Gastrocnemius medialis (tissue), 4 donors: ENCODE data around the gene SCNN1A. TPM values are rescaled to one million over a fixed set of nuclear protein-coding genes. Genes with fewer than 3 reads are reported as not detected.

Experiments used
- ATAC-seq, 2 donors: fragments of 150-250 bp; one replicate each; pipeline ENCODE4 v1.9.1; 2016
- DNase-seq, 2 donors: peaks; one replicate each; pipeline ENCODE4 v3.0.0-alpha.2; 2019
- H3K27ac ChIP-seq, 4 donors: fragments of 200-600 bp; sonication (generic); 1 replicate in 1 of 4; 2 replicates in 3 of 4; pipeline ENCODE4 v1.5.1; 2016 to 2018; ENCODE audit warnings: mild to moderate bottlenecking in 2 of 4, moderate library complexity in 1 of 4
- H3K27me3 ChIP-seq, 3 donors: fragments of 200-600 bp; sonication (generic) in 2 of 3; 1 replicate in 1 of 3; 2 replicates in 2 of 3; pipeline versions ENCODE4 v1.5.1 to v1.6.0; 2016 to 2019; ENCODE audit warnings: mild to moderate bottlenecking in 1 of 3, moderate library complexity in 1 of 3
- H3K36me3 ChIP-seq, 2 donors: fragments of 200-600 bp; sonication (generic) in 1 of 2; one replicate each; pipeline ENCODE4 v1.5.1; 2017 to 2018
- H3K4me1 ChIP-seq, 2 donors: fragments of 200-600 bp; sonication (generic) in 1 of 2; one replicate each; pipeline ENCODE4 v1.5.1; 2016 to 2017; ENCODE audit warnings: mild to moderate bottlenecking in 2 of 2
- H3K4me3 ChIP-seq, 4 donors: fragments of 200-600 bp; sonication (generic) in 3 of 4; 1 replicate in 1 of 4; 2 replicates in 3 of 4; pipeline ENCODE4 v1.5.1; 2016 to 2019; ENCODE audit warnings: mild to moderate bottlenecking in 2 of 4
- H3K9me3 ChIP-seq, 3 donors: fragments of 200-600 bp; sonication (generic) in 2 of 3; 1 replicate in 1 of 3; 2 replicates in 2 of 3; pipeline ENCODE4 v1.5.1; 2016 to 2019
- POLR2A ChIP-seq, 2 donors: fragments of 450-650 bp; IDR thresholded peaks; one replicate each; pipeline ENCODE4 v1.6.1; 2017; ENCODE audit warnings: antibody characterized with exemption in 2 of 2, mild to moderate bottlenecking in 2 of 2, moderate library complexity in 2 of 2
- in situ Hi-C, 4 donors: fragments of 200-750 bp; cut with MboI; loops; one replicate each; pipeline versions ENCODE4 v1.15.0 to v1.8.0; 2017; ENCODE audit warnings: low sequenced_read_pairs in 4 of 4
- intact Hi-C: fragments of 100-400 bp; cut with DNase I; formaldehyde crosslinking; loops from one replicate; pipeline ENCODE4 v1.15.1; 2023; ENCODE audit warnings: low total_unique reads
- total RNA-seq, 4 donors: library from RNA; depleted of rRNA; stranded (reverse); fragments of >200 nt; gene quantifications; one replicate each; pipeline versions ENCODE4 v1.1.0 to v1.2.3, GENCODE V29; 2016
- TF ChIP-seq, protein P1 (sequence below), 5 experiments: fragments of 450-650 bp in 3 of 5; fragments of 200-600 bp in 2 of 5; sonication (generic) in 2 of 5; IDR thresholded peaks in 4 of 5; conservative IDR thresholded peaks in 1 of 5; 1 replicate in 4 of 5; 2 replicates in 1 of 5; pipeline ENCODE4 v1.5.1; 2016 to 2019; ENCODE audit warnings: antibody characterized with exemption in 5 of 5, mild to moderate bottlenecking in 3 of 5, moderate library complexity in 3 of 5

Gene SCNN1A
- total RNA-seq, 4 donors from 2014 or later: 0.20 to 2.0 (median 0.38) TPM; not detected in 1

DNA sequence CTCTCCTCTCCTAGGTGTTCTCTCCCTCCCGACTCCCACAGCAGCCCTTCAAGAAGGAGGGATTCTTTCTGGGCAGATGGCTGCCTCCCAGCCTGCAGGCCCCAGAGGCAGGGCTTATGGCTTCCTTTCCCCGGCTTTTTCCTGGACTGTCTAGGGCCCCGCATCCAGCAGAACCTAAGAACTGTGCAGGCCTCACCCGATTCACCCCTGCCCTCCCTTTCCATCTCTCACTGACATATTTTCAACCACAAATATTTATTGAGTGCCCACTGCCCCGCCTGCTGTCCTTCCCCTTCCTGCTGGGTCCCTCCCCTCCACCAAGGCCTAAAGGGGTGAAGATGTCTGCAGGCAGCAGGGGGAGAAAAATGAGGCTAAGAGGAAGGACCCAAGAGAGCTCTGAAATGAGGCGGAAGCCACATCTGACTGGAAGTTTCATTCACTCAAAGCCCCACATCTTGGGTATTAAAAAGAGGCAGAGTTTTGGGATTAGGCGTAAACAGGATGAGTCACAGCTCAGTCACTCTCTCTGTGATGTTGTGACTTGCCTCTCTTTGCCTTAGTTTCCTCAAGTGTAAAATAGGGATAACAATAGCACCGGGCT lies 2.9 kb downstream of the SCNN1A start:
- H3K27ac ChIP-seq: peak overlapping the region; percentile 36 to 58 (median 45)
- TF ChIP-seq POLR2A (IDR thresholded peaks at IDR 0.05): no peak
- TF ChIP-seq, protein P1, sequence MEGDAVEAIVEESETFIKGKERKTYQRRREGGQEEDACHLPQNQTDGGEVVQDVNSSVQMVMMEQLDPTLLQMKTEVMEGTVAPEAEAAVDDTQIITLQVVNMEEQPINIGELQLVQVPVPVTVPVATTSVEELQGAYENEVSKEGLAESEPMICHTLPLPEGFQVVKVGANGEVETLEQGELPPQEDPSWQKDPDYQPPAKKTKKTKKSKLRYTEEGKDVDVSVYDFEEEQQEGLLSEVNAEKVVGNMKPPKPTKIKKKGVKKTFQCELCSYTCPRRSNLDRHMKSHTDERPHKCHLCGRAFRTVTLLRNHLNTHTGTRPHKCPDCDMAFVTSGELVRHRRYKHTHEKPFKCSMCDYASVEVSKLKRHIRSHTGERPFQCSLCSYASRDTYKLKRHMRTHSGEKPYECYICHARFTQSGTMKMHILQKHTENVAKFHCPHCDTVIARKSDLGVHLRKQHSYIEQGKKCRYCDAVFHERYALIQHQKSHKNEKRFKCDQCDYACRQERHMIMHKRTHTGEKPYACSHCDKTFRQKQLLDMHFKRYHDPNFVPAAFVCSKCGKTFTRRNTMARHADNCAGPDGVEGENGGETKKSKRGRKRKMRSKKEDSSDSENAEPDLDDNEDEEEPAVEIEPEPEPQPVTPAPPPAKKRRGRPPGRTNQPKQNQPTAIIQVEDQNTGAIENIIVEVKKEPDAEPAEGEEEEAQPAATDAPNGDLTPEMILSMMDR (IDR thresholded peaks at IDR 0.05 in 4 of 5, conservative IDR thresholded peaks at IDR 0.05 in 1 of 5): no peak

DNA sequence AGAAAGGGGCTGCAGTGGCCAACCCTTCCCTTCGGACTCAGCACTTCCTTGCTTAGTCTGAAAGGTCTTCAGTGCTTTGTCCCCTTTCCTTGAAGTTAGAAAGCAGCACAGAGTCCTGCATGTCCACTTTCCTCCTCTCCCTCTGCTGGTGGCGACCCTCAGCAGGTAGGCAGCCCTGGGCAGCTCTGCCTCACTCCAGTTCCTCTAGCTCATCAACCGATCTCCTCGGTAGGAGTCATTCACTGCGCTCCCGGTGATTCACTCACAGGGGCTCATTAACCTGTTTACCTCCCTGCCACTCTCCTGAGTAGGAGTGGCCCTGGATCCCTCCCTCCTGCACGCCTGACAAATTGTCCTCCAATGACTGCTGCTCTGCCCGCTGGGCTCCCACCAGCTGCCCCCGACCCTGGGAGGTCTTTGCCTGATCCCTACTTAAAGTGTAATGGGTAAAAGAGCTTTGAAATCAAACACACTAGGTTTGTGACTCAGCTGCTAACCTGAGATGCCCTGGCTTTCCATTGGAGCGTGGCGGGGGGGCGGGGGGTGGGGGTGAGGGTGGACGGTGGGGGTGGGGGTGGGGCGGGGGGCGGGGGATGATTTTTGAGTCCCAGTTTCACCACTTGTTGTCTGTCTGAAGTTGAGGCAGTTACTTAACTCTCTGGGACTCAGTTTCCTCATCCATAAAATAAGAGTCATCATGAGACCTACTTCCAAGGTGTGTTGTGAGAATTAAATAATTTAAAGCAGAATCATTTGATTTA lies 4.2 kb downstream of the SCNN1A start:
- Histone ChIP-seq H3K9me3 (no peaks in the 10 kb centered on the region), H3K4me1 (peaks cover 15 to 23% of the 10 kb centered on the region in 2 donors), H3K27ac (no peak overlapping the region), H3K27me3 (no peaks in the 10 kb centered on the region), H3K36me3 (no peaks in the 10 kb centered on the region), H3K4me3 (no peak overlapping the region)
- intact Hi-C loops: no loop called here
- TF ChIP-seq, protein P1 (IDR thresholded peaks at IDR 0.05 in 4 of 5, conservative IDR thresholded peaks at IDR 0.05 in 1 of 5): peak in 1 of 5 experiments; percentile 19
- TF ChIP-seq POLR2A (IDR thresholded peaks at IDR 0.05): no peak
- in situ Hi-C loops: no loop called here
- DNase-seq (no peak), ATAC-seq (peak; percentile 25 to 43)

More for the DNA sequence above, 2.9 kb downstream of the SCNN1A start:
- peak in 1 of 2 donors; percentile 18 for ATAC-seq
- intact Hi-C loops: no loop called here
- H3K4me1 ChIP-seq: peaks cover 28 to 36% of the 10 kb centered on the region in 2 donors
- no peaks in the 10 kb centered on the region for H3K9me3 ChIP-seq
- no peak overlapping the region for H3K4me3 ChIP-seq
- H3K36me3 ChIP-seq: no peaks in the 10 kb centered on the region
- no peaks in the 10 kb centered on the region for H3K27me3 ChIP-seq
- in situ Hi-C loops: no loop called here
- no peak for DNase-seq

DNA sequence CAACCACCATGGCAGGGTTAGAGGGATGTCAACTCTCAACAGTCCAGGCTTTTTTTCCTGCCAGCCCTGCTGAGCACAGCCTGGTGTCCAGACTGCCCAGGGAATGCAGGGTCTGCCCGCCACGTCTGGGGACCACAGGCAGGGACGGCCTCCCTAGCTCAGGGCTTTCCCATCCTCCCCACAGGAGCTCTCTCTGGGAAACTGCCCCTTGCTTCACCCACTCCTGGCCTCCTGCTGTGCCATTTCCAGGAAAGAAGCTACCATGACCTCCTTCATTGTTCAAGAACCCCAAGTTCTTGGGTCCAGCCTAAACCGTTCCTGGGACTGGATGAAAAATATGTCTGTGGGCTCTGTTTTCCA lies 4.8 kb downstream of the SCNN1A start:
- Histone ChIP-seq H3K27me3 (no peaks in the 10 kb centered on the region), H3K36me3 (no peaks in the 10 kb centered on the region), H3K4me1 (peaks cover 10 to 20% of the 10 kb centered on the region in 2 donors), H3K27ac (no peak overlapping the region), H3K9me3 (no peaks in the 10 kb centered on the region), H3K4me3 (no peak overlapping the region)
- DNase-seq (no peak), ATAC-seq (no peak)
- in situ Hi-C loops: no loop called here
- TF ChIP-seq, protein P1 (IDR thresholded peaks at IDR 0.05 in 4 of 5, conservative IDR thresholded peaks at IDR 0.05 in 1 of 5): no peak
- no peak for TF ChIP-seq POLR2A (IDR thresholded peaks at IDR 0.05)
- intact Hi-C loops: no loop called here

DNA sequence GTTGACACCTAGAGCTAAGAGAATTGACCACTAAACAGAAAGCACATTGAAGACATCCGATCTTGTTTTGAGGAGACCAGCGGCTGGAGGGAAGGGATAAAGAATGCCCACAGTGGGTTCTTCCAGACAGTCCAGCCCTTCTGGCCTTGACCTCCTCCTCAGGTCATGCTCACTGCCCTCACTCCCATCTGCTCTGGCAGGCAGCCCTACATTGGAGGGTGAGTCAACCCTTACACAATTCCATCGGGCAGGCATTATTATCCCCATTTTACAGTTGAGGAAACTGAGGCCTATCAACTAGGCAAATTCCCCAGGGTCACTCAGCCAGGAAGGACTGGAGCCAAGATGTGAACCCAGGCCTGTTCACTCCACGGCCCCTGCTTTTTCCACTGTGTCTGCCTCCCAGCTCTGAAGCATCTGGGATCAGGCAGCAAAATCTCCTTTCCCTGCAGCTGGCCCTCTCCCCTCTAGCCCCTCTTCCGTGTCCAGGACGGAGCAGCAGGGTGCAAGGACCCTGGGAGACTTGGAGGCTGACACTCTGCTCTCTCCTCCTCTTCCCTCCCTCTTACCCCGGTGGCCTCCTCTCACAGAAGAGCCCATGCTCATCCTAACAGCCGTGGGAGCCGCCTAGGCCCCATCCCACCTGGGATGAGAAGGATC lies 5.3 kb downstream of the SCNN1A start:
- ATAC-seq (no peak), DNase-seq (no peak)
- Histone ChIP-seq H3K27ac (no peak overlapping the region), H3K36me3 (no peaks in the 10 kb centered on the region), H3K4me3 (no peak overlapping the region), H3K9me3 (no peaks in the 10 kb centered on the region), H3K27me3 (no peaks in the 10 kb centered on the region), H3K4me1 (peaks cover 10 to 20% of the 10 kb centered on the region in 2 donors)
- in situ Hi-C loops (no loop called here), intact Hi-C loops (loop anchor here (2.0 kb wide), 1 partner anchor 45 kb away; no protein-coding TSS in a partner anchor)
- TF ChIP-seq, protein P1 (IDR thresholded peaks at IDR 0.05 in 4 of 5, conservative IDR thresholded peaks at IDR 0.05 in 1 of 5): no peak
- no peak for TF ChIP-seq POLR2A (IDR thresholded peaks at IDR 0.05)
